Kasumi-1 (cell line): ENCODE data around the gene BRCC3.
A peak's percentile ranks its signal among the peaks of the same experiment; 100 is the strongest.
"Not testable (repeated sequence)": the region's sequence is repeated elsewhere in the genome, so short reads cannot be mapped to it uniquely, and the experiment has no call there.

Experiments
- DNase-seq, 2 experiments: peaks; one replicate each; lab custom pipeline; 2025; lab: John Stamatoyannopoulos, UW

The BRCC3 gene

GRCh38 chrX:155144926-155145325, 73.6 kb downstream of the BRCC3 start:
- DNase-seq: no peak

GRCh38 chrX:155147612-155148011, 76.3 kb downstream of the BRCC3 start:
- DNase-seq: not testable (repeated sequence)

- not testable (repeated sequence) for DNase-seq
These were observed 76.9 kb downstream of the BRCC3 start for GRCh38 chrX:155148166-155148565.

GRCh38 chrX:155148724-155149537, 77.6 kb downstream of the BRCC3 start:
- DNase-seq: peak; percentile 25 to 34

GRCh38 chrX:155169881-155170280, 98.6 kb downstream of the BRCC3 start:
- no peak for DNase-seq
